Measurements from ENCODE around the gene TRERF1.

Gene TRERF1

DNA sequence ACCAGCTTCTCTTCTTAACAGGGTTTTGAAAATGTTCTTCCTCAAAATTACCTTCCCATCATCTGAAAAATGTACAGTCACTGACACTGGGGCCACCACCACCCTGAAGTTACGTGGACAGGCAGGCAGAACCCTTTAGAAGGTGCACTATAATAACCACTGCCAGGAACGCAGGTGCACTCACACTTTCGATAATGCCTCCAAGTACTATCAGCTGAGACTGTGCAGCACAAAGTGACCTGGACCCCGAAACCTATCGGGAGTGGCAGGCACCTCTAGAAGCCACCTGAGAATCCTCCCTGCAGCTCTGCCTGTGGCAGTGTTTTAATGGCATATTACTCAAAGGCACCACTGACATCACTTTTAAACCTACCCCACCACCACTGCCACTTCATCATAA is 66.4 kb downstream of the TRERF1 start:
- TF ChIP-seq, protein P1, sequence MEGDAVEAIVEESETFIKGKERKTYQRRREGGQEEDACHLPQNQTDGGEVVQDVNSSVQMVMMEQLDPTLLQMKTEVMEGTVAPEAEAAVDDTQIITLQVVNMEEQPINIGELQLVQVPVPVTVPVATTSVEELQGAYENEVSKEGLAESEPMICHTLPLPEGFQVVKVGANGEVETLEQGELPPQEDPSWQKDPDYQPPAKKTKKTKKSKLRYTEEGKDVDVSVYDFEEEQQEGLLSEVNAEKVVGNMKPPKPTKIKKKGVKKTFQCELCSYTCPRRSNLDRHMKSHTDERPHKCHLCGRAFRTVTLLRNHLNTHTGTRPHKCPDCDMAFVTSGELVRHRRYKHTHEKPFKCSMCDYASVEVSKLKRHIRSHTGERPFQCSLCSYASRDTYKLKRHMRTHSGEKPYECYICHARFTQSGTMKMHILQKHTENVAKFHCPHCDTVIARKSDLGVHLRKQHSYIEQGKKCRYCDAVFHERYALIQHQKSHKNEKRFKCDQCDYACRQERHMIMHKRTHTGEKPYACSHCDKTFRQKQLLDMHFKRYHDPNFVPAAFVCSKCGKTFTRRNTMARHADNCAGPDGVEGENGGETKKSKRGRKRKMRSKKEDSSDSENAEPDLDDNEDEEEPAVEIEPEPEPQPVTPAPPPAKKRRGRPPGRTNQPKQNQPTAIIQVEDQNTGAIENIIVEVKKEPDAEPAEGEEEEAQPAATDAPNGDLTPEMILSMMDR (IDR thresholded peaks at IDR 0.05; ENCODE audit: low read depth, low read length): no peak
- DNase-seq (ENCODE audit: low read depth in 2 of 2): no peak
- no peak overlapping the region for H3K4me3 ChIP-seq (replicated peaks in 1 of 2; ENCODE audit: low read depth in 2 of 2, low read length in 2 of 2)

DNA sequence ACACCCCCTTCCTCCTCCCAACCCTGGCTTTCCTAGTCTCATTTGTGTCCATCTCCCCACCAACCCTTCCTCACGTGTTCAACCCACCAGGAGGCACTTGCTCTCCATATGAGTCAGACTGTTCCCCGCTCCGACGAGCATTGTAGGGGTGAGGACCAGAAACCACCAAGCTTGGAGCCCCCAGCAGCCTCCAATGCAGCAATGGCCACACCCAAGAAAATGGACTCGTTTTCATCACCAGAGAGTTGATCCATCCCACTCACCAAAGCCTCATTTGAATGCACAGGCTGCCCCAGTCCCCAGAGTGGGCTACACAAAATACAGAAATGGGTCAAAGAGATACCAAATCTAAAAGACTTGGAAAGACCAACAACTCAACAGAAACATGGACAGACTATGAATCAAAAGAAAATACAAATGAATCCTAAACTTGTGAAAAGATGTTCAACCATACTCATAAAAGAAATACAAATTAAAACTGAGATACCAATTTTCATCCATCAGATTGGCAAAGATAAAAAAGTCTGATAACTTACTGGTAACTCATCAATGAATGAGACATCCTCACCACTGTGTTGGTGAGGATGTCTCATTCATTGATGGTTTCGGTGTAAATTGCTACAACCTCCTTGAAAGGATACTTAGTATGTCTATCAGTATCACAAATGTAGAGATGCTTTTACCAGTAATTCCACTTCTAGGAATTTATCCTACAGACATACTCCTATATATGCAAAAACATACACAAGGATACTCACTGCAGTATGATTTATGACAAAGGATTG is 68.1 kb downstream of the TRERF1 start:
- H3K4me3 ChIP-seq (replicated peaks in 1 of 2; ENCODE audit: low read depth in 2 of 2, low read length in 2 of 2): no peak overlapping the region
- TF ChIP-seq, protein P1 (IDR thresholded peaks at IDR 0.05; ENCODE audit: low read depth, low read length): no peak
- DNase-seq (ENCODE audit: low read depth in 2 of 2): no peak

DNA sequence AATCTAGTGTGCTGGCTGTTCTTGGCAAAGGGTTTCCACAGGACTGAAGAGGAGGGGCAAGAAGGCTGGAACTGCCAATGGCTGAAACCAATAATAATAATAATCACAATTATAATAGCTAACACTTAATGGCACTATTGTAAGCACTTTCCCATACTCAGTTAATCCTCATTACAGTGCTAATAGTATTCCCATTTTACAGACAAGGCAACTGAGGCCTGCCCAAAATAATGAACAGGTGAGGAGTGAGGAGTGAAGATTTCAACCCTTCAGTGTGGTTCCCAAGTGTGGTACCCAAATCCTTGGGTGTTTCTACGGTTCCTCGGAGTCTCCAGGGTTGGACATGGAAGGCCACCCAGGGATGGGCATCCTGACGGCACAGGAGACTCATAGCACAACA is 69.9 kb downstream of the TRERF1 start:
- no peak for DNase-seq (ENCODE audit: low read depth in 2 of 2)
- TF ChIP-seq, protein P1 (IDR thresholded peaks at IDR 0.05; ENCODE audit: low read depth, low read length): no peak
- H3K4me3 ChIP-seq (replicated peaks in 1 of 2; ENCODE audit: low read depth in 2 of 2, low read length in 2 of 2): no peak overlapping the region

DNA sequence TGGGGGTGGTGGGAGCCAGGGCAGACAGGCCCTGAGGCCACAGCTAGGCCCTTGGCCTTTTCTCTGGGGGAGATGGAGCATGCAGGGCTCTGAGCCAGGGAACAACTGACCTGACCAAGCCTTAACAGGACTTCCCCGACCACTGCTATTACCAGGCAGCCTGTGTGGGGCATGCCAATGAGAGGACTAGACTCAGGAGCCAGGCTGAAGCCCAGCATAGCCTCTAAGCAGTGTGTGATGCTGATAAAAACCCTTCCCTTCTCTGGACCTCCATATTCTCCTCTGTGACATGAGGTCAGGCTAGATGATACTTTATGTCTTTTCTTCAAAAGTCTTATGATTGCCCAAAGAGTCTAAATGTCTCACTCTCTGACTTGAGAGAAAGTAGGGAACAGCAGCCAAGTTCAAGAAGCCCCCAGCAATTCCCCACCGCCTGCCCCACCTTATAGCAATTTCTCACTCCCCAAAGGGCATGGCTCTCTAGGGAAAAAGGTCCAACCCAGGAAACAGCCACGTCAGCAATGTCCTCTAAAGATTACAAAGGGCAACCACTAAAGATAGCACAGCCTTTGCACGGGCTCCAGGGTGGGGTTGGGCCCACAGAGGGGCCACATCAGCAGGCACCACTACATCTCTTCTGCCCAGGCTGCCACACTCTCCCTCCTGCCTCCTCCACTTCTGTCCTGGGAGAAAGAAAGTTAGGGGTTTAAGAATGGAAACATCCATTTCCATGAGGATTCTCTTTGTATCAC is 71.3 kb downstream of the TRERF1 start:
- TF ChIP-seq, protein P1 (IDR thresholded peaks at IDR 0.05; ENCODE audit: low read depth, low read length): no peak
- no peak overlapping the region for H3K4me3 ChIP-seq (replicated peaks in 1 of 2; ENCODE audit: low read depth in 2 of 2, low read length in 2 of 2)
- DNase-seq (ENCODE audit: low read depth in 2 of 2): no peak

DNA sequence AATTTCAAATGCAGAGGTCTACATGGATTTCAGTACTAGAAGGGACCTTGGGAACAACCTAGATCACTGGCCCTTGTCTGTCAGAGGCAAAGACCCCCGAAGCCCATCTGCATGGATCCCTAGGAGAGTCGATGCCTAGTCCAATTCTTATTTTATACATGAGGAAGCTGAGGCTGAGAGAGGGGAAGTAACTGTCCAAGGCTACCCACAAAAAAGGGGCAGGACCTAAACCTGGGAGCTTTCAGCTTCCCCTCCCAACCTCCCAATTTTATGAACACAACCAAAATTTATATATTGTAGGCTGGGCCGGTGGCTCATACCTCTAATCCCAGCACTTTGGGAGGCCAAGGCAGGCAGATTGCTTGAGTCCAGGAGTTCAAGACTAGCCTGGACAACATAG is 73.2 kb downstream of the TRERF1 start:
- DNase-seq (ENCODE audit: low read depth in 2 of 2): no peak
- TF ChIP-seq, protein P1 (IDR thresholded peaks at IDR 0.05; ENCODE audit: low read depth, low read length): no peak
- no peak overlapping the region for H3K4me3 ChIP-seq (replicated peaks in 1 of 2; ENCODE audit: low read depth in 2 of 2, low read length in 2 of 2)

DNA sequence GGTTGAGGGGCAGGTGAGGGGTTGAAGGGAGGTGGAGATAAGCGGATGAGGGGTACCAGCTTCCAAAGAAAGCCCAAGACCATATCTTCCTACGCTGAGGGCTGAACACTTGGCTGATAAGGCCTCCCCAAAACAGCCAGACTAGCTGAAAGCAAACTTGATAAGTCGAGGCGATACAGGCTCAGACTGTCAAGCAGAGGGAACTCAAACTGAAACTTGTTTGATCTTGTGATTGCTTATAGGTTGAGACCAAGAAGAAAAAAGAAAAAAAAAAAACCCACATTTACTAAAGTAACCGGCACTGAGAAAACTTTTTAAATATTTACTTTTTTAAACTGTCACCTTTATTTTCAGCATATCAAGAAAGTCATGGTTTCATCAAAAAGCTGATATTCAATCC is 73.6 kb downstream of the TRERF1 start:
- TF ChIP-seq, protein P1 (IDR thresholded peaks at IDR 0.05; ENCODE audit: low read depth, low read length): no peak
- no peak for DNase-seq (ENCODE audit: low read depth in 2 of 2)
- H3K4me3 ChIP-seq (replicated peaks in 1 of 2; ENCODE audit: low read depth in 2 of 2, low read length in 2 of 2): no peak overlapping the region
